GM21723 (cell line): Measurements from ENCODE around the gene PRR23B.
"Not testable (repeated sequence)": the region's sequence is repeated elsewhere in the genome, so short reads cannot be mapped to it uniquely, and the experiment has no call there.

Source experiments
- ATAC-seq: cut with Tn5 transposase; IDR thresholded peaks from one replicate; pipeline ENCODE4 v1.9.1; 2021; ENCODE audit warnings: mild to moderate bottlenecking, moderate library complexity; ENCODE audit not compliant: unreplicated experiment

The PRR23B gene

GRCh38 chr3:139020868-139021234 is at the start of gene PRR23B:
Gene PRR23B (minus strand): TSS chr3:139020926. CDS start chr3:139020661, 265 bp downstream.
- no peak for ATAC-seq

- no peak for ATAC-seq
These were observed 42.2 kb upstream of the PRR23B start for GRCh38 chr3:139062918-139063317.

- ATAC-seq = no peak
These were observed 32.3 kb upstream of the PRR23B start for GRCh38 chr3:139052802-139053600.

GRCh38 chr3:139044366-139045210 is 23.9 kb upstream of the PRR23B start, which contains the start of gene PRR23C:
Gene PRR23C (minus strand): TSS chr3:139044892. CDS start chr3:139044620, 272 bp downstream.
- no peak for ATAC-seq

- ATAC-seq = no peak
These were observed 23.0 kb upstream of the PRR23B start for GRCh38 chr3:139043554-139044365.

GRCh38 chr3:139037478-139037877 is 16.8 kb upstream of the PRR23B start:
- ATAC-seq = no peak

GRCh38 chr3:139032326-139033002 is 11.7 kb upstream of the PRR23B start:
- no peak for ATAC-seq

- not testable (repeated sequence) for ATAC-seq
These were observed 9.8 kb upstream of the PRR23B start for GRCh38 chr3:139030576-139030975.

- no peak for ATAC-seq
These were observed 4.2 kb upstream of the PRR23B start for GRCh38 chr3:139024968-139025367.

GRCh38 chr3:139020036-139020867 is 474 bp downstream of the PRR23B start:
- no peak for ATAC-seq

GRCh38 chr3:139016430-139017048 is 4.2 kb downstream of the PRR23B start:
- no peak for ATAC-seq

GRCh38 chr3:139006051-139006716 is 14.5 kb downstream of the PRR23B start, which contains the start of gene PRR23A:
Gene PRR23A (minus strand): TSS chr3:139006268. CDS start chr3:139006268, 0 bp downstream.
- no peak for ATAC-seq

- ATAC-seq = no peak
These were observed 15.3 kb downstream of the PRR23B start for GRCh38 chr3:139005356-139005993.

- ATAC-seq = no peak
These were observed 25.0 kb downstream of the PRR23B start for GRCh38 chr3:138995706-138996105.

GRCh38 chr3:138987181-138987580 is 33.5 kb downstream of the PRR23B start:
- ATAC-seq = no peak

GRCh38 chr3:138985932-138986331 is 34.8 kb downstream of the PRR23B start:
- no peak for ATAC-seq

- no peak for ATAC-seq
These were observed 35.9 kb downstream of the PRR23B start for GRCh38 chr3:138984816-138985215.

GRCh38 chr3:138976047-138976446 is 44.7 kb downstream of the PRR23B start:
- no peak for ATAC-seq
